Lower lobe of right lung (tissue), 2 donors: ENCODE results near the gene LRRC26. TPM values are rescaled to one million over a fixed set of nuclear protein-coding genes. Genes with fewer than 3 reads are reported as not detected.

ENCODE experiments used
- ATAC-seq, 2 donors: fragments of 200-7000 bp; cut with Tn5 transposase; one replicate each; pipeline ENCODE4 v1.9.1; 2020 to 2022; ENCODE audit warnings: mild to moderate bottlenecking in 2 of 2, moderate library complexity in 2 of 2
- DNase-seq: peaks from one replicate; pipeline ENCODE4 v3.0.0-alpha.2; 2020
- H3K27ac ChIP-seq: fragments of 200-600 bp; one replicate; pipeline ENCODE4 v1.8.0; 2022
- H3K27me3 ChIP-seq: fragments of 200-600 bp; one replicate; pipeline ENCODE4 v1.8.0; 2022; ENCODE audit warnings: low read depth
- H3K36me3 ChIP-seq: fragments of 200-600 bp; one replicate; pipeline ENCODE4 v1.8.0; 2022; ENCODE audit warnings: mild to moderate bottlenecking
- H3K4me1 ChIP-seq: fragments of 200-600 bp; one replicate; pipeline ENCODE4 v1.8.0; 2022
- H3K4me3 ChIP-seq: fragments of 200-600 bp; one replicate; pipeline ENCODE4 v1.8.0; 2022; ENCODE audit warnings: mild to moderate bottlenecking
- H3K9me3 ChIP-seq: fragments of 200-600 bp; one replicate; pipeline ENCODE4 v1.8.0; 2022
- intact Hi-C: fragments of 100-400 bp; cut with DNase I; formaldehyde crosslinking; loops from one replicate; pipeline ENCODE4 v1.11.0; 2022
- total RNA-seq: library from RNA; stranded (reverse); fragmentation: NEBNext Ultra II Directional; extraction: Animal tissue kit (Norgen Biotek cat#: 25700); gene quantifications from one replicate; pipeline ENCODE4 v1.2.1, GENCODE V29; 2021
- TF ChIP-seq, protein P1 (sequence below): fragments of 200-600 bp; IDR thresholded peaks from one replicate; pipeline ENCODE4 v1.8.0; 2022; ENCODE audit warnings: antibody characterized with exemption, mild to moderate bottlenecking
- donor health status: DM: no; HTN: yes; CAD: no; lungs with severe emphysema.

LRRC26 gene
- total RNA-seq, 1 donor from 2014 or later, result 1.0 TPM

DNA sequence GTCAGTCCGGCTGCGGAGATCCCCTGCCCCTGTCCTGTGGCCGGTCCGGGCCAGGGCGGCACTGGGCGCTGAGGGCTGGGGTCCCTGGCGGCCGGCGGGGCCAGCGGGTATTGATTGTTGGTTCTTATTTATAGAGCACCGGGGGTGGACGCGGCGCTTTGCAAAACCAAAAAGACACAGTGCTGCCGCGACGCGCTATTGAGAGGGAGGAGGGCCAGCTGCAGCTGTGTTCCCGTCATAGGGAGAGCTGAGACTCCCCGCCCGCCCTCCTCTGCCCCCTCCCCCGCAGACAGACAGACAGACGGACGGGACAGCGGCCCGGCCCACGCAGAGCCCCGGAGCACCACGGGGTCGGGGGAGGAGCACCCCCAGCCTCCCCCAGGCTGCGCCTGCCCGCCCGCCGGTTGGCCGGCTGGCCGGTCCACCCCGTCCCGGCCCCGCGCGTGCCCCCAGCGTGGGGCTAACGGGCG, 2.5 kb downstream of the LRRC26 start:
- ATAC-seq, result no peak
- intact Hi-C loops, result no loop called here
- peaks cover 96% of the 10 kb centered on the region for H3K27me3 ChIP-seq

DNA sequence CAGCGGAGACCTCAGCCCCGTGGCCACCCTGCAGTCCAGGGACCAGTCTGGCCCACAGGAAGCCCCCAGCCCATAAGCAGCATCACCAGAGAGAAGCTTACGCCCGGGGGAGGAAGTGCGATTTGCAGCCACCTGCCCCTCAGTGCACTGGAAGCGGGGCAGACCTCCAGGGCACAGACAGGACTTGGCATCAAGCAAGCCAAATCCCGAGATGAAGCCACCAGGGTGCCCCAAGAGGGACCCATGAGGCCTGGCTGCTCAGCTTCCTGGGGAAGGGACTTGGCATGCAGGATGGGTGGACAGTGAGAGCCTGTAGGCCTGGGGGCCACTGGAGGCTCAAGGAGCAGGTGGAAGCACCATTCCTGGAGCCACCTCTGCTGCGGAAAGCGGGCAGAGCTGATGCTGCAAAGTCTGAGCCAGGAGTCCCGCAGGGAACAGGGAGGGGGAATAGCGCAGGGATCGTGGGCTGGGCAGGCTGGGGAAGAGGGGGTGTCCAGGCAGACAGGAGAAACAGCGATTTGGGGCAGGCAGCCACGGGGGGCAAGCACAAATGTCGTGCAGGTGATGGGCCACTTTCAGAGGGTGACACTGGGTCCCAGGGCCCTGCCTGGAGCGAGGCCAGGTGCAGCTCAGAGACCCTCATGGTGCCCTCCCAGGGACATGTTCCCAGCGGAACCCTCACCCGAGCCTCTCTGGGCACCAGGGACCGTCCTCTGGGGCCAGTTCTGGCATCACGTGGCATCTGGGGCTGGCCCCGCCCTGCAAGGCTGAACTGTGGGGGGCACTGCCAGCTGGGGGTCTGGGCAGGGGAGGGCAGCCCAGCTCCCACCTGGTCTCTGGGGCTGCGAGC, 3.2 kb downstream of the LRRC26 start:
- H3K27ac ChIP-seq, result no peak overlapping the region
- ATAC-seq, result no peak
- DNase-seq, result no peak
- no peaks in the 10 kb centered on the region for H3K9me3 ChIP-seq
- H3K36me3 ChIP-seq, result no peaks in the 10 kb centered on the region
- intact Hi-C loops, result no loop called here
- H3K4me3 ChIP-seq, result no peak overlapping the region
- TF ChIP-seq, protein P1, sequence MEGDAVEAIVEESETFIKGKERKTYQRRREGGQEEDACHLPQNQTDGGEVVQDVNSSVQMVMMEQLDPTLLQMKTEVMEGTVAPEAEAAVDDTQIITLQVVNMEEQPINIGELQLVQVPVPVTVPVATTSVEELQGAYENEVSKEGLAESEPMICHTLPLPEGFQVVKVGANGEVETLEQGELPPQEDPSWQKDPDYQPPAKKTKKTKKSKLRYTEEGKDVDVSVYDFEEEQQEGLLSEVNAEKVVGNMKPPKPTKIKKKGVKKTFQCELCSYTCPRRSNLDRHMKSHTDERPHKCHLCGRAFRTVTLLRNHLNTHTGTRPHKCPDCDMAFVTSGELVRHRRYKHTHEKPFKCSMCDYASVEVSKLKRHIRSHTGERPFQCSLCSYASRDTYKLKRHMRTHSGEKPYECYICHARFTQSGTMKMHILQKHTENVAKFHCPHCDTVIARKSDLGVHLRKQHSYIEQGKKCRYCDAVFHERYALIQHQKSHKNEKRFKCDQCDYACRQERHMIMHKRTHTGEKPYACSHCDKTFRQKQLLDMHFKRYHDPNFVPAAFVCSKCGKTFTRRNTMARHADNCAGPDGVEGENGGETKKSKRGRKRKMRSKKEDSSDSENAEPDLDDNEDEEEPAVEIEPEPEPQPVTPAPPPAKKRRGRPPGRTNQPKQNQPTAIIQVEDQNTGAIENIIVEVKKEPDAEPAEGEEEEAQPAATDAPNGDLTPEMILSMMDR, result no peak
- H3K4me1 ChIP-seq, result peaks cover 43% of the 10 kb centered on the region
- H3K27me3 ChIP-seq, result peaks cover 96% of the 10 kb centered on the region

More for the DNA sequence above, 2.5 kb downstream of the LRRC26 start:
- Histone ChIP-seq H3K27ac (no peak overlapping the region), H3K9me3 (no peaks in the 10 kb centered on the region), H3K4me1 (peaks cover 36% of the 10 kb centered on the region), H3K4me3 (no peak overlapping the region), H3K36me3 (no peaks in the 10 kb centered on the region)
- DNase-seq, result no peak
- TF ChIP-seq, protein P1, result no peak

DNA sequence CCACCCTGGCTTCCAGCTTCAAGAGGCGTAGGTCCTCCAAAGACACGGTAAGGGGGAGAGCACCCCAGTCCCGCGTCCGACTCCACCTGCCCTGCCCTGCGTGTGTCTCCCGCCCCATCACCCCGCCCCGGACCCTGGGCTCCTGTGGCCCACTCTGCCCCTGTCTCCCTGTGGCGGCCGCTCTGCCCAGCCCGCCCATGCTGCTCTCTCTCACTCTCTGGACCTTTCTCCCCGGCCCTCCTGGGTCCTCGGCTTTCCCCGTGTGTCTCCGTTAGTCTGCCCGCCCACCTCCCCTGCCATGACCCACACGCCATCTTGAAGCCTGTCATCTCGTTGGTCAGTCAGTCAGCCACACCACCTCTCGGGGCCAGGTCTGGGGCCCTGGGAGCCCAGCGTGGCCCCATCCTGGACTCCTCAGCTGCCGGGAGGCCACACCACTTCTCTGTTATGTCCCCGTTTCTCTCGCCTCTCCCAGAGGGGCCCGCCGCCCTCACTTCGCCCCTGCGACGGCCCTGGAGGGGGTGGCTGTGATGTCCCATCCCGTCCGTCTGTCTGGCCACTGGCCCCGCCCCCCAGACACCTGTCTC, 4.5 kb downstream of the LRRC26 start:
- ATAC-seq, result no peak
- intact Hi-C loops, result no loop called here
- H3K9me3 ChIP-seq, result no peaks in the 10 kb centered on the region
- TF ChIP-seq, protein P1, result no peak
- H3K4me3 ChIP-seq, result no peak overlapping the region
- no peaks in the 10 kb centered on the region for H3K36me3 ChIP-seq
- peaks cover 99% of the 10 kb centered on the region for H3K27me3 ChIP-seq
- peaks cover 43% of the 10 kb centered on the region for H3K4me1 ChIP-seq
- no peak for DNase-seq
- H3K27ac ChIP-seq, result no peak overlapping the region

DNA sequence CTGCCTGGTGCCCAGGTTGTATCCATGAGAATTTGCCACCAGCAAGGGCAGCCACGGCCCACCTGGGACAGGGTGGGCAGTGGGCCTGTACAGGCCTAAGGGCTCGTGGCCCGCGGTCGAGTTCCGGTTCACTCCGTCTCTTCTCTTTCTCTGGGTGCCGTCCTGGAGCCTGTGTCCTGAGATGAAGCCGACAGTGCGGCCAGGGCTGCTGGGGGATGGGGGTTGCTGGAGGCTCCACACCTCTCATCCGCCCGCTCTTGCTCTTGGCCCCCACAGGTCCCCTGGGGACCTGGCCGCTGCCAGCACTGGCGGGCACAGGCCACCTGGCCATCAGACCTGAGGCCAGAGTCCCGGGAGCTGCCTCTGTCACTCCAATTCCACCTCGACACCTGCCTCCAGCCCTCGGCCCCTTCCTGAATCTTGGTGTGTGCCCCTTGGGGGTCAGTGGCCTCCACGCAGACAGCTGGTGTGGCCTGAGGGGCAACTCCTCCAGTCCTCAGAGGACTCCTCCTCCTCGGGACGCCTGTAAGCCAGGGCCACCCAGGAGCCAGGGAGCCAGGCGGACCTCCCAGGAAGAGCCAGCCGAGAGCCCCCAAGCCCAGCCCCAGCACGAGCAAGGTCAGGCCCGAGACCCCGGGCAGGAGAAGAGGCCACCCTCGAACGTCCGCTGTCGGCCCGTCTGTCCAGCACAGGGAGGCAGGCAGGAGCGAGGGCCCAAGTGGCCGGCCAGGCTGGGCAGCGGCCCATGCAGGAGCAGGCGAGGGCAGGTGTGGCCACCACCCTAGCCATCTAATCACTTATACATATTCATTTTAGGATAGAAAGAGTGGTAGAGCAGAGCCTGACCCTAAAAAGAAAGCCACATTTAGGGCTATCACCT, 5.2 kb downstream of the LRRC26 start:
- TF ChIP-seq, protein P1, result no peak
- Histone ChIP-seq H3K27me3 (peaks cover 99% of the 10 kb centered on the region), H3K27ac (no peak overlapping the region), H3K36me3 (no peaks in the 10 kb centered on the region), H3K9me3 (no peaks in the 10 kb centered on the region), H3K4me3 (no peak overlapping the region), H3K4me1 (peaks cover 38% of the 10 kb centered on the region)
- ATAC-seq, result no peak
- intact Hi-C loops, result no loop called here
- DNase-seq, result no peak

DNA sequence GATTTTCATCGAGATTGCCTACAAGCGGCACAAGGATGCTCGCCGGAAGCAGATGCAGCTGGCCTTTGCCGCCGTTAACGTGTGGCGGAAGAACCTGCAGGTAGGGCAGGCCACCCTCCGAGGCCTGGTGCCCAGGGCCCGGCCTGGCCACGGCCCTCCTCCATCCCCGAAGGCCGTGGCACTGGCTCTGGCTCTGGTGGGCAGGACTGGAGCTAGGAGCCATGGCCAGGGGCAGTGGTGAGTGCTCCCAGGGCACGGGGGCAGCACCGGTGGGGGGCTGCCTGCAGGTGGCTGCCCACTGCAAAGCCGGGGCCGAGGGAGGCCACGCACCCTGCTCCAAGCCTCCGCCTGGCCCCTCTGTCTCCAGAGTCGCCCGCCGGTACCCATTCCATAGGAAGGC, 6.0 kb downstream of the LRRC26 start:
- intact Hi-C loops, result no loop called here
- H3K36me3 ChIP-seq, result no peaks in the 10 kb centered on the region

More for the DNA sequence above, 6.0 kb downstream of the LRRC26 start:
- DNase-seq (no peak), ATAC-seq (no peak)
- Histone ChIP-seq H3K27me3 (peaks cover 99% of the 10 kb centered on the region), H3K9me3 (no peaks in the 10 kb centered on the region), H3K27ac (no peak overlapping the region), H3K4me3 (no peak overlapping the region), H3K4me1 (peaks cover 30% of the 10 kb centered on the region)
- TF ChIP-seq, protein P1, result no peak
